Lower leg skin (tissue), 3 donors: ENCODE data around the gene GALNT12.

Experiments
- POLR2A ChIP-seq, 2 donors: fragments of 450-650 bp; IDR thresholded peaks; one replicate each; pipeline ENCODE4 v1.6.1; 2016 to 2017; ENCODE audit warnings: antibody characterized with exemption in 2 of 2, mild to moderate bottlenecking in 1 of 2, moderate library complexity in 1 of 2
- TF ChIP-seq, protein P1 (sequence below), 3 donors: fragments of 450-650 bp; IDR thresholded peaks; one replicate each; pipeline ENCODE4 v1.5.1; 2016; ENCODE audit warnings: antibody characterized with exemption in 3 of 3, mild to moderate bottlenecking in 3 of 3, moderate library complexity in 2 of 3

DNA sequence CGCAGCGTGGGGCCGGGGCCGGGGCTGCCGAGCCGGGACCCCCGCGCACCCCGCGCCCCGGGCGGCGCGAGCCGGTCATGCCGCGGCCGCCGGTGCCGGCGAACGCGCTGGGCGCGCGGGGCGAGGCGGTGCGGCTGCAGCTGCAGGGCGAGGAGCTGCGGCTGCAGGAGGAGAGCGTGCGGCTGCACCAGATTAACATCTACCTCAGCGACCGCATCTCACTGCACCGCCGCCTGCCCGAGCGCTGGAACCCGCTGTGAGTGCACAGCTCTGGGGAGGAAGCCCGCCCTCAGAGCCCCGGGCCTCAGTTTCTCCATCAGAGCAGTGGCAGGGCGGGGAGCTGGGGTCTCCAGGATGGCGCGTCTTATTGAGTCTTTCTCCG lies 335 bp downstream of the GALNT12 start:
- no peak for TF ChIP-seq POLR2A (IDR thresholded peaks at IDR 0.05)
- TF ChIP-seq, protein P1, sequence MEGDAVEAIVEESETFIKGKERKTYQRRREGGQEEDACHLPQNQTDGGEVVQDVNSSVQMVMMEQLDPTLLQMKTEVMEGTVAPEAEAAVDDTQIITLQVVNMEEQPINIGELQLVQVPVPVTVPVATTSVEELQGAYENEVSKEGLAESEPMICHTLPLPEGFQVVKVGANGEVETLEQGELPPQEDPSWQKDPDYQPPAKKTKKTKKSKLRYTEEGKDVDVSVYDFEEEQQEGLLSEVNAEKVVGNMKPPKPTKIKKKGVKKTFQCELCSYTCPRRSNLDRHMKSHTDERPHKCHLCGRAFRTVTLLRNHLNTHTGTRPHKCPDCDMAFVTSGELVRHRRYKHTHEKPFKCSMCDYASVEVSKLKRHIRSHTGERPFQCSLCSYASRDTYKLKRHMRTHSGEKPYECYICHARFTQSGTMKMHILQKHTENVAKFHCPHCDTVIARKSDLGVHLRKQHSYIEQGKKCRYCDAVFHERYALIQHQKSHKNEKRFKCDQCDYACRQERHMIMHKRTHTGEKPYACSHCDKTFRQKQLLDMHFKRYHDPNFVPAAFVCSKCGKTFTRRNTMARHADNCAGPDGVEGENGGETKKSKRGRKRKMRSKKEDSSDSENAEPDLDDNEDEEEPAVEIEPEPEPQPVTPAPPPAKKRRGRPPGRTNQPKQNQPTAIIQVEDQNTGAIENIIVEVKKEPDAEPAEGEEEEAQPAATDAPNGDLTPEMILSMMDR (IDR thresholded peaks at IDR 0.05) = no peak
